Rectal smooth muscle tissue (tissue), 1 donor: ENCODE measurements around the gene PGGT1B.
A peak's percentile ranks its signal among the peaks of the same experiment; 100 is the strongest.
"Not testable (repeated sequence)": the region's sequence is repeated elsewhere in the genome, so short reads cannot be mapped to it uniquely, and the experiment has no call there.

Experiments used
- H3K27ac ChIP-seq: one replicate; pipeline ENCODE4 v1.7.0; 2013; ENCODE audit warnings: low read depth, low read length, inconsistent platforms
- H3K27me3 ChIP-seq: one replicate; pipeline ENCODE4 v1.7.0; 2013; ENCODE audit warnings: low read length; ENCODE audit not compliant: control insufficient read depth, insufficient read depth
- H3K36me3 ChIP-seq: one replicate; pipeline ENCODE4 v1.7.0; 2013; ENCODE audit warnings: low read length; ENCODE audit not compliant: control insufficient read depth, insufficient read depth
- H3K4me1 ChIP-seq: one replicate; pipeline ENCODE4 v1.7.0; 2013; ENCODE audit warnings: low read length; ENCODE audit not compliant: control insufficient read depth, insufficient read depth
- H3K4me3 ChIP-seq: one replicate; pipeline ENCODE4 v1.7.0; 2013; ENCODE audit warnings: low read length
- H3K9ac ChIP-seq: one replicate; pipeline ENCODE4 v1.7.0; 2013; ENCODE audit warnings: low read length

The PGGT1B gene

GRCh38 chr5:115282131-115282530 is 19.5 kb upstream of the PGGT1B start:
- Histone ChIP-seq H3K4me1 (no peaks in the 10 kb centered on the region), H3K36me3 (no peaks in the 10 kb centered on the region), H3K9ac (no peak overlapping the region), H3K27me3 (no peaks in the 10 kb centered on the region), H3K27ac (no peak overlapping the region), H3K4me3 (no peak overlapping the region)

GRCh38 chr5:115274584-115274983 is 11.9 kb upstream of the PGGT1B start:
- no peaks in the 10 kb centered on the region for H3K4me1 ChIP-seq
- no peak overlapping the region for H3K27ac ChIP-seq
- H3K4me3 ChIP-seq = no peak overlapping the region
- H3K36me3 ChIP-seq = peaks cover 4% of the 10 kb centered on the region
- no peak overlapping the region for H3K9ac ChIP-seq
- H3K27me3 ChIP-seq = no peaks in the 10 kb centered on the region

- Histone ChIP-seq H3K27me3 (no peaks in the 10 kb centered on the region), H3K4me3 (no peak overlapping the region), H3K27ac (no peak overlapping the region), H3K36me3 (peaks cover 4% of the 10 kb centered on the region), H3K9ac (no peak overlapping the region), H3K4me1 (no peaks in the 10 kb centered on the region)
These were observed 9.8 kb upstream of the PGGT1B start for GRCh38 chr5:115272297-115272958.

GRCh38 chr5:115271295-115272050 is 8.8 kb upstream of the PGGT1B start:
- Histone ChIP-seq H3K36me3 (peaks cover 4% of the 10 kb centered on the region), H3K9ac (no peak overlapping the region), H3K27me3 (no peaks in the 10 kb centered on the region), H3K4me1 (no peaks in the 10 kb centered on the region), H3K27ac (no peak overlapping the region), H3K4me3 (no peak overlapping the region)

- H3K9ac ChIP-seq = no peak overlapping the region
- H3K27me3 ChIP-seq = no peaks in the 10 kb centered on the region
- no peak overlapping the region for H3K27ac ChIP-seq
- H3K36me3 ChIP-seq = peaks cover 4% of the 10 kb centered on the region
- no peak overlapping the region for H3K4me3 ChIP-seq
- H3K4me1 ChIP-seq = no peaks in the 10 kb centered on the region
These were observed 4.9 kb upstream of the PGGT1B start for GRCh38 chr5:115267617-115268016.

GRCh38 chr5:115265220-115265619 is 2.5 kb upstream of the PGGT1B start:
- no peaks in the 10 kb centered on the region for H3K27me3 ChIP-seq
- no peak overlapping the region for H3K9ac ChIP-seq
- no peak overlapping the region for H3K4me3 ChIP-seq
- H3K27ac ChIP-seq = no peak overlapping the region
- no peaks in the 10 kb centered on the region for H3K36me3 ChIP-seq
- peaks cover 9% of the 10 kb centered on the region for H3K4me1 ChIP-seq

- no peak overlapping the region for H3K4me3 ChIP-seq
- H3K27me3 ChIP-seq = no peaks in the 10 kb centered on the region
- H3K36me3 ChIP-seq = no peaks in the 10 kb centered on the region
- H3K27ac ChIP-seq = no peak overlapping the region
- H3K4me1 ChIP-seq = peaks cover 9% of the 10 kb centered on the region
- no peak overlapping the region for H3K9ac ChIP-seq
These were observed 2.1 kb upstream of the PGGT1B start for GRCh38 chr5:115264786-115265185.

- Histone ChIP-seq H3K4me3 (peak overlapping the region; percentile 95), H3K27me3 (no peaks in the 10 kb centered on the region), H3K9ac (peak overlapping the region; percentile 87), H3K4me1 (peaks cover 9% of the 10 kb centered on the region), H3K27ac (peak overlapping the region; percentile 82), H3K36me3 (no peaks in the 10 kb centered on the region)
These were observed 352 bp upstream of the PGGT1B start for GRCh38 chr5:115263078-115263380.

- Histone ChIP-seq H3K9ac (peak overlapping the region; percentile 87), H3K4me3 (peak overlapping the region; percentile 95), H3K36me3 (no peaks in the 10 kb centered on the region), H3K27me3 (no peaks in the 10 kb centered on the region), H3K27ac (no peak overlapping the region), H3K4me1 (peaks cover 9% of the 10 kb centered on the region)
These were observed 711 bp downstream of the PGGT1B start for GRCh38 chr5:115262011-115262320.

GRCh38 chr5:115260248-115260647 is 2.4 kb downstream of the PGGT1B start:
- Histone ChIP-seq H3K4me3 (no peak overlapping the region), H3K27me3 (no peaks in the 10 kb centered on the region), H3K9ac (no peak overlapping the region), H3K36me3 (peaks cover 2% of the 10 kb centered on the region), H3K27ac (no peak overlapping the region), H3K4me1 (peaks cover 12% of the 10 kb centered on the region)

- Histone ChIP-seq H3K4me1 (peaks cover 12% of the 10 kb centered on the region), H3K9ac (no peak overlapping the region), H3K36me3 (peaks cover 2% of the 10 kb centered on the region), H3K27ac (no peak overlapping the region), H3K4me3 (no peak overlapping the region), H3K27me3 (no peaks in the 10 kb centered on the region)
These were observed 4.7 kb downstream of the PGGT1B start for GRCh38 chr5:115257981-115258380.

GRCh38 chr5:115249379-115249778 is 13.3 kb downstream of the PGGT1B start:
- H3K27ac ChIP-seq, H3K4me1 ChIP-seq, H3K36me3 ChIP-seq, H3K9ac ChIP-seq, H3K27me3 ChIP-seq, H3K4me3 ChIP-seq: not testable (repeated sequence)

- Histone ChIP-seq H3K27me3 (no peaks in the 10 kb centered on the region), H3K36me3 (no peaks in the 10 kb centered on the region), H3K4me3 (no peak overlapping the region), H3K9ac (no peak overlapping the region), H3K27ac (no peak overlapping the region), H3K4me1 (no peaks in the 10 kb centered on the region)
These were observed 16.2 kb downstream of the PGGT1B start for GRCh38 chr5:115246361-115246991.
